MM.1S (cell line): ENCODE data around the gene LATS2.

Source experiments
- EZH2 ChIP-seq: fragments of 300-600 bp; sonication (generic); optimal IDR thresholded peaks from 2 replicates; pipeline ENCODE3; 2017; ENCODE audit warnings: low read depth, mild to moderate bottlenecking, antibody characterized with exemption, low read length, mixed read lengths
- EZH2phosphoT487 ChIP-seq: fragments of 300-600 bp; sonication (generic); IDR thresholded peaks from 2 replicates; pipeline ENCODE4 v1.6.1; 2018; ENCODE audit warnings: antibody characterized with exemption, low read length
- TF ChIP-seq, protein P1 (sequence below): fragments of 300-600 bp; sonication (generic); IDR thresholded peaks from 2 replicates; pipeline ENCODE4 v1.5.1; 2016; ENCODE audit warnings: antibody characterized with exemption, low read length, mixed read lengths

DNA sequence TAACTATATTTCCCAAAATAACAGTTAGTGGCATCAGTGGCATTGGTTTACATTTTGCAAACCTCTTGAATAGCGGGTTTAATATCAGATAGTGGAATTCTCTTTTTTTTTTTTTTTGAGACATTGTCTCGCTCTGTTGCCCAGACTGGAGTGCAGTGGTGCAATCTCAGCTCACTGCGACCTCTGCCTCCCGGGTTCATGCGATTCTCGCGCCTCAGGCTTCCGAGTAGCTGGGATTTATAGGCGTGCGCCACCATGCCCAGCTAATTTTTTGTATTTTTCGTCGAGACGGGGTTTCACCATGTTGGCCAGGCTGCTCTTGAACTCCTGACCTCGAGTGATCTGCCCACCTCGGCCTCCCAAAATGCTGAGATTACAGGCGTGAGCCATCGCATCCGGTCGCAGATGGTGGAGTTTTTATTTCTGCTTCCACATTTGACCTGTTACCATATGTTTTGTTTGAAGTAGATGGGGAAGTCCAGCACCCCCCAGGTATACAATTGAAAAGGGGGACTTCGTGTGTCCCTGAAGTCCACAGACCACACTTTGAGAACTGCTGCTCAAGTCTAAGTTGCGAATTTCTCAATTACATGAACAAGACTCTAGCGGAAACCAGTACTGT is 118.3 kb downstream of the LATS2 start:
- TF ChIP-seq EZH2phosphoT487 (no peak), EZH2 (no peak)
- TF ChIP-seq, protein P1, sequence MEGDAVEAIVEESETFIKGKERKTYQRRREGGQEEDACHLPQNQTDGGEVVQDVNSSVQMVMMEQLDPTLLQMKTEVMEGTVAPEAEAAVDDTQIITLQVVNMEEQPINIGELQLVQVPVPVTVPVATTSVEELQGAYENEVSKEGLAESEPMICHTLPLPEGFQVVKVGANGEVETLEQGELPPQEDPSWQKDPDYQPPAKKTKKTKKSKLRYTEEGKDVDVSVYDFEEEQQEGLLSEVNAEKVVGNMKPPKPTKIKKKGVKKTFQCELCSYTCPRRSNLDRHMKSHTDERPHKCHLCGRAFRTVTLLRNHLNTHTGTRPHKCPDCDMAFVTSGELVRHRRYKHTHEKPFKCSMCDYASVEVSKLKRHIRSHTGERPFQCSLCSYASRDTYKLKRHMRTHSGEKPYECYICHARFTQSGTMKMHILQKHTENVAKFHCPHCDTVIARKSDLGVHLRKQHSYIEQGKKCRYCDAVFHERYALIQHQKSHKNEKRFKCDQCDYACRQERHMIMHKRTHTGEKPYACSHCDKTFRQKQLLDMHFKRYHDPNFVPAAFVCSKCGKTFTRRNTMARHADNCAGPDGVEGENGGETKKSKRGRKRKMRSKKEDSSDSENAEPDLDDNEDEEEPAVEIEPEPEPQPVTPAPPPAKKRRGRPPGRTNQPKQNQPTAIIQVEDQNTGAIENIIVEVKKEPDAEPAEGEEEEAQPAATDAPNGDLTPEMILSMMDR, result no peak
